ENCODE data around the gene KMT2C.
"Not testable (repeated sequence)": the region's sequence is repeated elsewhere in the genome, so short reads cannot be mapped to it uniquely, and the experiment has no call there.

Gene KMT2C

DNA sequence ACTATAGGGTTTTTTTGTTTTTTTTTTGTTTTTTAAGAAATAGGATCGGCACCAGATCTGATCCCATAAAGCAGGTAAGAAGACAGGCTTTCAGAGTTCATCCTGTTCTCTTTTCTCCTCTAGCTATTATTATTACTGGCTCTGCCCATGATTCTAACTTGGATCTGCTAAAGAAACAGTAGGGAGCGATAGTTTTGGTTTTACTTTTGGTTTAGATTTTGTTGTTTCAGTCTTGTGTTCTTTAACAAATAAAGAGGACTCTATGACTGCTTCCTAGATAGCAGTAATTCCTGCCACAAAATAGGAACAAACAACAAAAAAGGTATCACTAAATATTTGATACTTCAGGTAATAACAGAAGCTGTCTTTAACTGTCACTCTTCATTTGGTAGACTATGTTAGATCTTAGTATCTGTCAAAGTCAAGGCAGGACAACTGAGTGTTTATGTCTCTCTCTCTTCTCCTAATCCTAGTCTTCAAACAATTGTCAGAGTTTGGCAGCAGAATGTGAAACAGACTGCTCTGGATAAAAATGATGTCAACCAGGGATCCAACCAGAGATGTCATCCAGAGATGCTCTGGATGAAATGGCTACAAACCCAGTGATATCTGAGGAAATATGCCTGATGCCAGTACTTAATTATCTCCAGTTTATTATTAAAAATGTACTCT lies 99.8 kb downstream of the KMT2C start:
- Mint-ChIP-seq H3K4me1 (peaks cover 46% of the 10 kb centered on the region), H3K4me3 (peak overlapping the region; percentile 59 to 74), H3K27ac (peak overlapping the region; percentile 17 to 27), H3K9me3 (no peaks in the 10 kb centered on the region), H3K27me3 (no peaks in the 10 kb centered on the region)
- DNase-seq: no peak
- peak; percentile 53 for ATAC-seq

DNA sequence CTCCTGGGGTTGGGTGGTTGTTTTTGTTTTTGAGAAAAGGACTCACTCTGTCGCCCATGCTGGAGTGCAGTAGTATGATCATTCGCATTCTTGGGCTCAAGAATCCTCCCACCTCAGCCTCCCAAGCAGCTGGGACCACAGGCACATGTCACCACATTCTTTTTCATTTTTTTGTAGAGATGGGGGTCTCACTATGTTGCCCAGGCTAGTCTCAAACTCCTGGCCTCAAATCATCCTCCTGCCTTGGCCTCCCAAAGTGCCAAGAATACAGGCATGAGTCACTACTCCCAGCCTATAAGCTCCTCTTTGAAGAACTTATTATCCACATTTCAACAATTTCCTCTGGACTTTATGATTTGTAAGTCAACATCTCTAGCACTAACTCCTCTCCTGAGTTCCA lies 102.7 kb downstream of the KMT2C start:
- H3K27me3 Mint-ChIP-seq: no peaks in the 10 kb centered on the region
- H3K27ac Mint-ChIP-seq: no peak overlapping the region
- H3K4me3 Mint-ChIP-seq: no peak overlapping the region

DNA sequence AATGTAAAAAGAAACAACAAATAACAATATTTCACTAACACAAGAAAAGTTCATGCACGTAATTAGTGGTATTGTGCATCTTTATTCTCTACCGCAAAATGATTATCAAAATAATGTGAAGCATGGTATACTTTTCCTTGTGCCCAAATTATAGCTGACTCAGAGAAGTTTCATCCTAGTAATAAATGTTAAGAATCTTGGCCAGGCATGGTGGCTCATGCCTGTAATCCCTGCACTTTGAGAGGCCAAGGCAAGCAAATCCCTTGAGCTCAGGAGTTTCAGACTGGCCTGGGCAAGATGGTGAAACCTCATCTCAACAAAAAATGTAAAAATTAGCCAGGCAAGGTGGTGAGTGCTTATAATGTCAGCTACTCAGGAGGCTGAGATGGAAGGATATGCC lies 105.0 kb downstream of the KMT2C start:
- peaks cover 29% of the 10 kb centered on the region for H3K4me1 Mint-ChIP-seq
- no peak for DNase-seq
- no peak overlapping the region for H3K27ac Mint-ChIP-seq
- ATAC-seq: no peak
- no peaks in the 10 kb centered on the region for H3K9me3 Mint-ChIP-seq
- H3K4me3 Mint-ChIP-seq: no peak overlapping the region
- H3K27me3 Mint-ChIP-seq: no peaks in the 10 kb centered on the region

More for the DNA sequence above, 102.7 kb downstream of the KMT2C start:
- H3K9me3 Mint-ChIP-seq: no peaks in the 10 kb centered on the region
- no peak for DNase-seq
- no peak for ATAC-seq
- peaks cover 46% of the 10 kb centered on the region for H3K4me1 Mint-ChIP-seq

DNA sequence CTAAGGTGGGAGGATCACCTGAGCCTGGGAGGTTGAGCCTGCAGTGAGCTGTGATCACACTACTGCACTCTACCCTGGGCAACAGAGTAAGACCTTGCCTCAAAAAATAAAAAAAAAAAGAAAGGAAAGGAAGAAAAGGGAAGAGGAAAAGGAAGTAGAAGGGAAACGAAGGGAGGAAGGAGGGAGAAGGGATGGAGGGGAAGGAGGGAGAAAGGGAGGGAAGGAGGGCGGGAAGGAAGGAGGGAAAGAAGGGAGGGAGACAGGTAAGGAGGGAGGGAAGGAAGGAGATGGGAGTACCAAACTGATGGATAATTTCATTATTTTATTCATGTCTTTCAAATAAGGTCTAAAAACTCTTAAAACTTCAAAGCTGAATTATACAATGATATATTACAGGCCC lies 106.3 kb downstream of the KMT2C start:
- no peak for ATAC-seq
- no peak for DNase-seq
- Mint-ChIP-seq H3K4me1 (peaks cover 19% of the 10 kb centered on the region), H3K27ac (no peak overlapping the region), H3K27me3 (no peaks in the 10 kb centered on the region), H3K9me3 (no peaks in the 10 kb centered on the region), H3K4me3 (no peak overlapping the region)

DNA sequence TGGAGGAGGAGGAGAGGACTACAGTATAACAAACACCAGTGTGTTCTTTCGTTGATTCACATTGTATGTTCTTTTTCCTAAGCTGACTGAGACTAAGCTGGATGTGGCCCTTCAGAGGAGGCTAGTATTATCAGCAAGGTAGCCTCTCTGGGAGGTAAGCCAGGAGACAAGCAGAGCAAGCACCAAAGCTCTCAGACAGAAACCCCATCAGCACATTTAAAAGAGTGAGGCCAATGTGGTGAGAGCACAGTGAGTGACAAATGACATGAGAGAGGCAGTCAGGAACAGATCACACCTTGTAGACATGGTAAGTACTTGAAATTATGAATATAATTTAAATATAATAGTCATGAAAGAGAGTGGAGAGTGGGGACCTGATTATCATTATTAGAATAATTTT lies 107.6 kb downstream of the KMT2C start:
- H3K27me3 Mint-ChIP-seq: no peaks in the 10 kb centered on the region
- no peak for ATAC-seq
- peaks cover 8% of the 10 kb centered on the region for H3K4me1 Mint-ChIP-seq
- DNase-seq: no peak
- no peak overlapping the region for H3K4me3 Mint-ChIP-seq
- no peaks in the 10 kb centered on the region for H3K9me3 Mint-ChIP-seq
- H3K27ac Mint-ChIP-seq: no peak overlapping the region

DNA sequence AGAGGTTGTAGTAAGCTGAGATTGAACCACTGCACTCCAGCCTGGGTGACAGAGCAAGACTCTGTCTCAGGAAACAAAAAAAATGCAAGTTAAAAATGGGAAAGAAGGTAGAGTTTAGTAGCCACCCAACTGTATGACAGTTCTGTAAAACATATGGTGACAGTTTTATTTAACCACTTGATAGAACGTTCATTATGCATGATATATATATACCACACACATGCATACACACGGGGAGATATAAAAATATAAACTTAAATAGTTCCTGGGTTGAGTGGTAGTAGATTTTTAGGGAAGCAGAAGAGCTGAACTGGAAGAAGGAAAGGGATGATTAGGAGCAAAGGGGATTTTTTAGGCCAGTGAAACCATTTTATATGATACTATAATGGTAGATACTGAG lies 120.0 kb downstream of the KMT2C start:
- DNase-seq (no peak), ATAC-seq (no peak)
- Mint-ChIP-seq H3K27ac (peak overlapping the region in 1 of 2 donors; percentile 51), H3K4me1 (peaks cover 27% of the 10 kb centered on the region), H3K9me3 (no peaks in the 10 kb centered on the region), H3K4me3 (no peak overlapping the region), H3K27me3 (no peaks in the 10 kb centered on the region)

DNA sequence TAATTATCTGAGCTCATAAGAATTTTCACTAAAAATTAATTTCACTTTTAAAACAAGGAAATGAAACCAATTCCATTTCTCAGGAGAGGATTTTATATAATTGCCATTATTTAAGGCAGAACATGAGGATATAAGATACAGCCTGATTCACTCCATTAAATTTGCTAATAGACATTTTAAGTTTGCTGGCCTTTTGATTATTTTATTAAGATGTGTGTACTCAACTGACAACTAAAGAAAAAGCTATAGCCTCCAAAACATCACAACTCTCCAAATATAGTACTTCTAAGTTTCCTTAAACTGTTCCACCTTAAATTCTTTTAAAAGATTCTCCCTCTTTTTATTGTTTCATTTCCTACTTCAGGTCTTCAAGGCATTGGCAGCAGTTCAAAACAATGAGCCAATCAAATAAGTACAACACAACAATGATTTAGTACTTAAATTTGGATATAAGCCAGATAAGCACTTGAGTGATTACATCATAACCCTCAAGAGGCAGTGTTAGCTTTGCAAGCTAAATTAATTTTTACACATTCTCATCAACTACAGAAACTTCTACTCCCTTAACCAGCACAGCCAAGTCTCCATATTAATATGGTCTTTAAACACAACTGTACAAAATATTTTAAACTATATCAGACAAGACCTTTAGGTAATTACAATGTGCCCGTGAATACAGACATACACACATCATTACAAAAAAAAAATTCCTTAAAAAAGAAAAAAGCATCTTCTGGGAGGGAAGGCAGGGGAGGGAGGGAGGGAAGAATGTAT lies 121.8 kb downstream of the KMT2C start:
- Mint-ChIP-seq H3K4me3 (no peak overlapping the region), H3K9me3 (no peaks in the 10 kb centered on the region), H3K4me1 (peaks cover 22% of the 10 kb centered on the region), H3K27me3 (no peaks in the 10 kb centered on the region), H3K27ac (peak overlapping the region; percentile 55 to 67)
- ATAC-seq (no peak), DNase-seq (no peak)

DNA sequence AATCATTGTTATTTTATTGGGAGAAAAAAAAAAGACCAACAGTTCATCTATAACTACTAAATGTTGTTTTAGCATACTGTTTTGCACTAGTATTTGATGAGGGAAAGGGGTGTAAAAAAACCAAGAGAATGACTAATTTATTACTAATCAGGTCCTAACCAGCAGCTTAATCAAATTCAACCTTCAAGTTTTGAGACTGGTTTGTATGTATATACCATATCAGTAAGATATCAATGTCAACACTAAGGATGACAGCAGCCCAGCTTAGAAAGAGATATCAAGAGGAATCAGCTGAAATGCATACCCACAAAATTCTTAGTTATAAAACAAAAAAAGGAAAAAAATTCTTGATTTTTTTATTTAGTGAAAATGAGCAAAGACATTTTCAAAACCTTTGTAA lies 122.6 kb downstream of the KMT2C start:
- no peaks in the 10 kb centered on the region for H3K9me3 Mint-ChIP-seq
- H3K27ac Mint-ChIP-seq: no peak overlapping the region
- DNase-seq (no peak), ATAC-seq (no peak)
- H3K4me1 Mint-ChIP-seq: peaks cover 22% of the 10 kb centered on the region
- H3K4me3 Mint-ChIP-seq: no peak overlapping the region
- no peaks in the 10 kb centered on the region for H3K27me3 Mint-ChIP-seq

DNA sequence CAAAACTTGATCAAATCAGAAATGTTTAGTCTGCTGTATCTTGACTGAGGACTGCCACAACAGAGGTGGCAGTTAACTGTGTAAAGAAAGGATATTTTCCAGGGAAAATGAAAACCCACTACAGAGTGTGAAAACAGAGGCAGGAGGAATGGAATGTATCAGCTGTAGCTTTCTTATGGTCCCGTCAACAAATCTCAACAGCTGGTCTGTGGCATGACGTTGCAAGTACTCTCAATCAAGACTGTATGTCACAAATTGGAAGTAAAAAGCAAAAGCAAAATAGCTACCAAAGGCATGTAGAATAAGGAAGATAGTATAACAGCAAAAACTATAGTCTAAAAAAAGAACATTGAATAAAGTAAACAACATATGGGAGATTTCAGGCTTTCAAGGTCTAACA lies 123.5 kb downstream of the KMT2C start:
- Mint-ChIP-seq H3K9me3 (no peaks in the 10 kb centered on the region), H3K27me3 (no peaks in the 10 kb centered on the region), H3K4me3 (no peak overlapping the region), H3K4me1 (peaks cover 16% of the 10 kb centered on the region), H3K27ac (no peak overlapping the region)
- ATAC-seq (no peak), DNase-seq (no peak)

DNA sequence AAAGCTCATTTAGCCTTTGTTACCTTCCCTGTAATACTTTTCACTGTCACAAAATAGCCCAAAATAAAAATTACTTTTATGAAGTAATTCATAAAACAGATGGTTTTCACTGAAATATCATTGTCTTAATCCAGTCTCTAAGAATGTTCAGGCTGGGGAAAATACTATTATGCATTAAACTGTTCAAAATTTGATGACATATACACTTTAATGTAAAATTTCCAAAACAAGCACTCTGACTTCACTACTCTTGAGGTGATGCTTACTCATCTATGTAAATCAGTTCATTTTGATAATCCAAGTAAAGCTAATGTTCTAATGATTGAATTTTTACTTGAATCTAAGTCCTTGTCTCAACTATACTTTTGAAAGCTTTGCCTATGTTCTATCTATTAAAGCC lies 127.9 kb downstream of the KMT2C start:
- no peak for DNase-seq
- Mint-ChIP-seq H3K4me1 (no peaks in the 10 kb centered on the region), H3K27me3 (no peaks in the 10 kb centered on the region), H3K4me3 (no peak overlapping the region), H3K9me3 (no peaks in the 10 kb centered on the region), H3K27ac (peak overlapping the region in 1 of 2 donors; percentile 33)
- ATAC-seq: no peak

DNA sequence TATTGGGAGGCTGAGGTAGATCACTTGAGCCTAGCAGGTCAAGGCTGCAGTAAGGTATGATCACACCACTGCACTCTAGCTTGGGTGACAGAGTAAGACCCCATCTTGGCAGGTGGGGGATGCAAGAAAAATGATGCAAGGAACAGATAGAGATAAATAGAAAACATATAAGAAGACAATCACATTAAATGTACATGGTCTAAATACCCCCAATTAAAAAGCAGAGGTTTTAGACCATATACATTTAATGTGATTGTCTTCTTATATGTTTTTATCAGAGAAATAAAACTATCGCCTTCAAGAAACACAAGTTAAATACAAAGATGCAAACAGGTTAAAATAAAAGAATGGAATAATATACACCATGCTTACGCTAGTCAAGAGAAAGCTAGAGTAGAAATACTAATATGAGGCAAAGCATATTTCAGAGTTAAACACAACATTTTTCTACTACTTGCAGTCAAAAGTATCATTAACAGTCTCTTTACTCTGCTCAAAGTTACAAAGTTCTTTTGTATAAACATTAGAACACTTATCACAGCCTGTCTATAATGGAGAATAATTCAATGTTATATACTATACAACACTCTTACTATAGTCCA lies 136.2 kb downstream of the KMT2C start:
- H3K4me1 Mint-ChIP-seq, H3K27ac Mint-ChIP-seq, DNase-seq, H3K4me3 Mint-ChIP-seq, H3K27me3 Mint-ChIP-seq, ATAC-seq: not testable (repeated sequence)
- H3K9me3 Mint-ChIP-seq: peaks cover 0 to 13% of the 10 kb centered on the region in 2 donors

DNA sequence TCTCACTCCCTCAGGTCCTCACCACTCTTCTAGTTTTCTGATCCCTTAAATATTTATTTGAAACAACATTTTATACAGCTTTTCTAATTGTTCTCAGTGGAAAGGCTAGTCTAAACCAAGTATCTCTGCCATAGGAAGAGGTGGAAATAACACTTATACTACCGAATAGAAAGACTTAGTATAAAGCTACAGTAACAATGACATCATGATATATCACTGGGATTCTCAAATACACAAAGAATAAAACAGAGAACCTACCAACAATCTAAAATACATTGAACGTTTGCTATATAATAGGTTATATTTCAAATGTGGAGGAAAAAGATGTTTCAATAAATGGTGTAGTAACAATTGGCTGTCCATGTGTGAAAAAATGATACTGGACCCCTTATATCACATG lies 142.9 kb downstream of the KMT2C start:
- no peaks in the 10 kb centered on the region for H3K27me3 Mint-ChIP-seq
- no peak overlapping the region for H3K27ac Mint-ChIP-seq
- ATAC-seq: no peak

DNA sequence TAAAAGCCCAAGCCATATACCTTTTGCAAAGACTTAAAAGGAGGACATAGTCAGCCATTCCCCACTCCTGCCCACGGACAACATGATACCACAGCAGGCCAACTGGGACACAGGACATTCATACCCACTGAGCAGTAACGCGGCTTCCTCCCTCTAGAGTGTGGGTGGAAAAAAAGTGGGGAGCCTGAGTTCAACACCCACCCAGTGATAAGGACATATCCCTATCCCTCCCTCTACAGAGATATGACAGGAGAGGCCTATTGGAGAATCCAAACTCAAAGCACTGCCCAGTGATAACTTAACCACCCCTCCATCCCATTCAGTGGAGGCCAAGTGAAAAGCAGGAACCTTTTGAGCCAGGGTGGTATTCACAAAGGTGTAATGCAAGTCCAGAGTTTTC lies 148.8 kb downstream of the KMT2C start:
- H3K4me1 Mint-ChIP-seq, H3K9me3 Mint-ChIP-seq, H3K27ac Mint-ChIP-seq, DNase-seq, H3K27me3 Mint-ChIP-seq, H3K4me3 Mint-ChIP-seq, ATAC-seq: not testable (repeated sequence)

More for the DNA sequence above, 142.9 kb downstream of the KMT2C start:
- no peak for DNase-seq
- no peak overlapping the region for H3K4me3 Mint-ChIP-seq
- no peaks in the 10 kb centered on the region for H3K4me1 Mint-ChIP-seq
- H3K9me3 Mint-ChIP-seq: peaks cover 6 to 9% of the 10 kb centered on the region in 2 donors

DNA sequence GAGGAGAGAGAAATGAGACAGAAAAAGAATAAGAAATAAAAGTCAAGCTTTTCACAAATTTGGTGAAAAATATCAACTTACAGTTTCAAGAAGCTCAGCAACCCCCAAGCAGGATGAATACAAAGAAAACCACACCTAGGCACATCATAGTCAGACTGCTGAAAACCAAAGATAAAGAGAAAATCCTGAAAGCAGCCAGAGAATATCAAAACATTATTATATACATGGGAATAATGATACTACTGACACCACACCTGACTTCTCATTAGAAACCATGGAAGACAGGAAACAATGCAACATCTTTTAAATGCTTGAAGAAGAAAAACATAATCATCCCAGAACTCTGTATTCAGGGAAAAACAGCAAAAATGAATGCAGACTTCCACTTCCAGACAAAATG lies 149.6 kb downstream of the KMT2C start:
- H3K9me3 Mint-ChIP-seq, H3K4me3 Mint-ChIP-seq, H3K4me1 Mint-ChIP-seq, H3K27me3 Mint-ChIP-seq, DNase-seq, H3K27ac Mint-ChIP-seq, ATAC-seq: not testable (repeated sequence)

DNA sequence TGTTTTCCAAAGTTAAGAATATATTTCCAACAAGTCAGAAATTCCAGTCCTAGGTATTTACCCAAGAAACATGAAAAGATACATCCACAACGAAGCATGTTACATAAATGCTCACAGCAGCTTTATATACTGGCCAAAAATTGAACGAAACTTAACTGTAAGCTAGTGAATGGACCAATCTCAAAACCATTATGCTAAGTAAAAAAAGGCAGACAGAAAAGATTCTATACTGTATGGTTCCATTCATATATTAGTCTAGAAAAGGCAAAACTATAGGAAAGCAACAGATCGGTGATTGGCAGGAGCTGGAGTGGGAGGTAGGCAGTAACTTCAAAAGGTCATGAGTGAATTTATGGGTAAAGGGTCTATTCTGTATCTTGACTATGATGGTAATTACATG lies 150.8 kb downstream of the KMT2C start:
- not testable (repeated sequence) for H3K9me3 Mint-ChIP-seq, ATAC-seq, H3K4me3 Mint-ChIP-seq, H3K27ac Mint-ChIP-seq, H3K4me1 Mint-ChIP-seq, DNase-seq, H3K27me3 Mint-ChIP-seq

DNA sequence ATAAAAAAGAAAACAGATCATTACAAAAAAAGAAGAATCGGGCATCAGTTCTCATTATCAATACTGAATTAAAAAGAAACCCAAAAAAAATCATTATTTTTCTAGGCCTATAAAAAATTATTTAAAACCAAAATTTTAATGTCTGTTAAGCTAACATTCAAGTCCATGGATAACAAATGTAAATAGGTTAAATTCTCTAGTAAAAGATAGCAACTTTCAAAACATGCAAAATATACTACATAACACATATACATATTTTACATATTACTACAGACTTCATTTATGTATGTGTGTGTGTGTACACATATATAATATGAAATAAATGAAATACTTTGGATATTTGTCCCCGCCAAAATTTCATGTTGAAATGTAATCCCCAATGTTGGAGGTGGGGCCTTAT lies 158.1 kb downstream of the KMT2C start:
- not testable (repeated sequence) for H3K4me3 Mint-ChIP-seq, H3K4me1 Mint-ChIP-seq, ATAC-seq, DNase-seq, H3K27me3 Mint-ChIP-seq, H3K27ac Mint-ChIP-seq, H3K9me3 Mint-ChIP-seq
